ENCODE measurements around the gene KCNC1.

KCNC1 gene

GRCh38 chr11:17765356-17766072, 30.9 kb downstream of the KCNC1 start:
- H3K9me3 ChIP-seq (ENCODE audit: insufficient read depth, low read length), result no peaks in the 10 kb centered on the region
- no peak overlapping the region for H3K27ac ChIP-seq (ENCODE audit: low read length)
- no peak overlapping the region for H2AFZ ChIP-seq (ENCODE audit: low read depth, low read length)
- no peaks in the 10 kb centered on the region for H3K79me2 ChIP-seq (ENCODE audit: low read length)
- no peaks in the 10 kb centered on the region for H4K20me1 ChIP-seq (ENCODE audit: insufficient read depth, low read length)
- TF ChIP-seq CTCF (IDR thresholded peaks at IDR 0.05; ENCODE audit: low read depth, low read length) (no peak), EZH2phosphoT487 (IDR thresholded peaks at IDR 0.05; ENCODE audit: low read depth) (no peak)
- no peak overlapping the region for H3K9ac ChIP-seq (ENCODE audit: low read length)
- no peaks in the 10 kb centered on the region for H3K36me3 ChIP-seq (replicated peaks; ENCODE audit: low read depth, low read length)
- H3K4me2 ChIP-seq (ENCODE audit: low read length), result no peak overlapping the region
- H3K27me3 ChIP-seq (ENCODE audit: low read depth, low read length), result no peaks in the 10 kb centered on the region
- peaks cover 5% of the 10 kb centered on the region; the same call in 1 of the 2 replicates for H3K4me1 ChIP-seq (ENCODE audit: low read length)
- H3K4me3 ChIP-seq (ENCODE audit: low read length), result no peak overlapping the region

- H3K4me2 ChIP-seq (ENCODE audit: low read length), result no peak overlapping the region
- no peak overlapping the region for H3K4me3 ChIP-seq (ENCODE audit: low read length)
- TF ChIP-seq CTCF (IDR thresholded peaks at IDR 0.05; ENCODE audit: low read depth, low read length) (no peak), EZH2phosphoT487 (IDR thresholded peaks at IDR 0.05; ENCODE audit: low read depth) (no peak)
- H3K36me3 ChIP-seq (replicated peaks; ENCODE audit: low read depth, low read length), result no peaks in the 10 kb centered on the region
- no peak overlapping the region for H2AFZ ChIP-seq (ENCODE audit: low read depth, low read length)
- H3K27me3 ChIP-seq (ENCODE audit: low read depth, low read length), result no peaks in the 10 kb centered on the region
- peaks cover 5% of the 10 kb centered on the region; the same call in 1 of the 2 replicates for H3K4me1 ChIP-seq (ENCODE audit: low read length)
- H3K9ac ChIP-seq (ENCODE audit: low read length), result no peak overlapping the region
- no peaks in the 10 kb centered on the region for H3K9me3 ChIP-seq (ENCODE audit: insufficient read depth, low read length)
- no peak overlapping the region for H3K27ac ChIP-seq (ENCODE audit: low read length)
- no peaks in the 10 kb centered on the region for H3K79me2 ChIP-seq (ENCODE audit: low read length)
- no peaks in the 10 kb centered on the region for H4K20me1 ChIP-seq (ENCODE audit: insufficient read depth, low read length)
Measured at GRCh38 chr11:17766073-17766359, 31.4 kb downstream of the KCNC1 start.

DNA sequence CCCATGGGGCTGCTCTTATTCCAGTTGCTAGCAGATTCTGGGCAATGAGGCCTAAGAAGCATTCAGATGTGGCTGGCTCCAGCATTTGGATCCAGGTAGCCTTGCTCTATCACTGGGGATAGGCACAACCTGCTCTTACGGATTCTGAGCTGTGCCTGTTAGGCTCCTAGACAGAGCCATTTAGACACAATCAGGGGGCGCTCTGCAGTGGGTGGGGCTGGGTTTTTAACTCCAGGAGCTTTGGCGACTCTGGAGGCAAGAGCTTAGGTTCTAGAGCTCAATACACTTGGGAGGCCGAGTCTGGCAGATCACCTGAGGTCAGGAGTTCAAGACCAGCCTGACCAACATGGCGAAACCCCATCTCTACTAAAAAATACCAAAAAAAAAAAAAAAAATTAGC, 32.0 kb downstream of the KCNC1 start:
- H3K9ac ChIP-seq (ENCODE audit: low read length), result no peak overlapping the region
- H3K9me3 ChIP-seq (ENCODE audit: insufficient read depth, low read length), result no peaks in the 10 kb centered on the region
- H3K79me2 ChIP-seq (ENCODE audit: low read length), result no peaks in the 10 kb centered on the region
- no peaks in the 10 kb centered on the region for H4K20me1 ChIP-seq (ENCODE audit: insufficient read depth, low read length)
- H3K4me1 ChIP-seq (ENCODE audit: low read length), result peaks cover 5% of the 10 kb centered on the region; the same call in 1 of the 2 replicates
- H3K36me3 ChIP-seq (replicated peaks; ENCODE audit: low read depth, low read length), result no peaks in the 10 kb centered on the region
- H3K4me3 ChIP-seq (ENCODE audit: low read length), result no peak overlapping the region
- no peak overlapping the region for H3K4me2 ChIP-seq (ENCODE audit: low read length)
- TF ChIP-seq CTCF (IDR thresholded peaks at IDR 0.05; ENCODE audit: low read depth, low read length) (no peak), EZH2phosphoT487 (IDR thresholded peaks at IDR 0.05; ENCODE audit: low read depth) (no peak)
- no peaks in the 10 kb centered on the region for H3K27me3 ChIP-seq (ENCODE audit: low read depth, low read length)
- no peak overlapping the region for H2AFZ ChIP-seq (ENCODE audit: low read depth, low read length)
- no peak overlapping the region for H3K27ac ChIP-seq (ENCODE audit: low read length)

- H3K27ac ChIP-seq (ENCODE audit: low read length), result no peak overlapping the region
- H3K4me3 ChIP-seq (ENCODE audit: low read length), result no peak overlapping the region
- no peak overlapping the region for H3K9ac ChIP-seq (ENCODE audit: low read length)
- no peak overlapping the region for H3K4me2 ChIP-seq (ENCODE audit: low read length)
- no peak for TF ChIP-seq CTCF (IDR thresholded peaks at IDR 0.05; ENCODE audit: low read depth, low read length)
- TF ChIP-seq EZH2phosphoT487 (IDR thresholded peaks at IDR 0.05; ENCODE audit: low read depth), result no peak
- no peaks in the 10 kb centered on the region for H3K27me3 ChIP-seq (ENCODE audit: low read depth, low read length)
- no peaks in the 10 kb centered on the region for H4K20me1 ChIP-seq (ENCODE audit: insufficient read depth, low read length)
- no peaks in the 10 kb centered on the region for H3K9me3 ChIP-seq (ENCODE audit: insufficient read depth, low read length)
- no peaks in the 10 kb centered on the region for H3K79me2 ChIP-seq (ENCODE audit: low read length)
- H3K36me3 ChIP-seq (replicated peaks; ENCODE audit: low read depth, low read length), result no peaks in the 10 kb centered on the region
- no peak overlapping the region for H2AFZ ChIP-seq (ENCODE audit: low read depth, low read length)
- H3K4me1 ChIP-seq (ENCODE audit: low read length), result peaks cover 5% of the 10 kb centered on the region; the same call in 1 of the 2 replicates
Measured at GRCh38 chr11:17767301-17767885, 32.8 kb downstream of the KCNC1 start.
